Fibroblast of skin of right biceps (primary cell): ENCODE data around the gene DAGLA.
"Not testable (repeated sequence)": the region's sequence is repeated elsewhere in the genome, so short reads cannot be mapped to it uniquely, and the experiment has no call there.

Experiments used
- DNase-seq: peaks from one replicate; pipeline ENCODE4 v3.0.0-alpha.2; 2013

The DAGLA gene

GRCh38 chr11:61679893-61680621, at the start of gene DAGLA:
TSS of gene DAGLA (plus strand) at chr11:61680391. CDS start at chr11:61720156, 39,765 bp downstream.
- peak; percentile 66 for DNase-seq

GRCh38 chr11:61632096-61632495, 48.1 kb upstream of the DAGLA start:
- no peak for DNase-seq

- DNase-seq: no peak
Measured at GRCh38 chr11:61635304-61635703, 44.9 kb upstream of the DAGLA start.

DNA sequence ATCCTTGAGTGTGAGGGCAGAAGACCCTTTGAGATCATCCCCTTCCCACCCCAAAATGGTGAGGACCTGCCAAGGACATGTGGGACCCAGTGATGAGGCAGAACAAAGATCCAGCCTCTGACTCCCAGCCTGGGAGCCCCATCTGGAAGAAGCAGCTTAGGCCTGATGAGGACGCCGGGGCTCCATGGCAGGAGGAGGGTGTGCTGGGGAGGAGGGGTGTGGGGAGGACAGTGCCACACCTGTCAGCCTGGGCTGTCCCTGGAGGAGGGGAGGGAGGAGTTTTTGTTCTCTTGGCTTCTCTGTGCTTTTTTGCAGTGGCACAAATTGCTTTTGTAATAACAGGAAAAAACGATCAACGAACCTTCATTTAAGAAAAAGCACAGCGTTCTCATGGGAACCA, 44.4 kb upstream of the DAGLA start:
- no peak for DNase-seq

GRCh38 chr11:61636676-61637075, 43.5 kb upstream of the DAGLA start:
- DNase-seq: no peak

DNA sequence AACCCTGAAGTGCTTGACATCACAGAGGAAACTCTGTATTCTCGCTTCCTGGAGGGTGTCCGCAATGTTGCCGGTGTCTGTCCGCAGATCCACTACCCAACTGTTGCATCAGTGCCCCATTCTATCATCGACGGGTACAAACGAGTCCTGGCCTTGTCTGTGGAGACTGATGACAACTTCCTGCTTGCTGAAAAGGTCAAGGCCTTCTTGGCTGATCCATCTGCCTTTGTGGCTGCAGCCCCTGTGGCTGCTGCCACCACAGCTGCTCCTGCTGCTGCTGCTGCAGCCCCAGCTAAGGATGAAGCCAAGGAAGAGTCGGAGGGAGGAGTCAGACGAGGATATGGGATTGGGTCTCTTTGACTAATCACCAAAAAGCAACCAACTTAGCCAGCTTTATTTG, 42.9 kb upstream of the DAGLA start:
- DNase-seq: no peak

- DNase-seq: peak; percentile 33
Measured at GRCh38 chr11:61639816-61640443, 40.3 kb upstream of the DAGLA start.

GRCh38 chr11:61642162-61642561, 38.0 kb upstream of the DAGLA start:
- no peak for DNase-seq

- DNase-seq: no peak
Measured at GRCh38 chr11:61645179-61645868, 34.9 kb upstream of the DAGLA start.

- DNase-seq: no peak
Measured at GRCh38 chr11:61647529-61647928, 32.7 kb upstream of the DAGLA start.

GRCh38 chr11:61650781-61651571, 29.2 kb upstream of the DAGLA start:
- DNase-seq: no peak

GRCh38 chr11:61652135-61652534, 28.1 kb upstream of the DAGLA start:
- no peak for DNase-seq

- DNase-seq: no peak
Measured at GRCh38 chr11:61654397-61654829, 25.8 kb upstream of the DAGLA start.

DNA sequence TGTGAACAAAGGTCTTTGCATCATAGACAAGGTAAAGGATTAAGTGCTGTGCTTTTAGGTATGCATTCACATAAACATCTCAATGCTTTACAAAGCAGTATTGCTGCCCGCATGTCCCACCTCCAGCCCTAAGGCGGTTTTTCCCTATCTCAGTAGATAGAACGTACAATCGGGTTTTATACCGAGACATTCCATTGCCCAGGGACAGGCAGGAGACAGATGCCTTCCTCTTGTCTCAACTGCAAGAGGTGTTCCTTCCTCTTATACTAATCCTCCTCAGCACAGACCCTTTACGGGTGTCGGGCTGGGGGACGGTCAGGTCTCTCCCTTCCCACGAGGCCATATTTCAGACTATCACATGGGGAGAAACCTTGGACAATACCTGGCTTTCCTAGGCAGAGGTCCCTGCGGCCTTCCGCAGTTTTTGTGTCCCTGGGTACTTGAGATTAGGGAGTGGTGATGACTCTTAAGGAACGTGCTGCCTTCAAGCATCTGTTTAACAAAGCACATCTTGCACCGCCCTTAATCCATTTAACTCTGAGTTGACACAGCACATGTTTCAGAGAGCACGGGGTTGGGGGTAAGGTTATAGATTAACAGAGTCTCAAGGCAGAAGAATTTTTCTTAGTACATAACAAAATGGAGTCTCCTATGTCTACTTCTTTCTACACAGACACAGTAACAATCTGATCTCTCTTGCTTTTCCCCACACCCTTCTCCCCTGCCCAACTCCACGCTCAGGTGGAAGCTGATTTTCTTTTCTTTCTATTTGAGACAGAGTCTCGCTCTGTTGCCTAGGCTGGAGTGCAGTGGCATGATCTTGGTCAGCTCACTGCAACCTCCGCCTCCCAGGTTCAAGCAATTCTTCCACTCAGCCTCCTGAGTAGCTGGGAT, 24.7 kb upstream of the DAGLA start:
- DNase-seq: not testable (repeated sequence)

DNA sequence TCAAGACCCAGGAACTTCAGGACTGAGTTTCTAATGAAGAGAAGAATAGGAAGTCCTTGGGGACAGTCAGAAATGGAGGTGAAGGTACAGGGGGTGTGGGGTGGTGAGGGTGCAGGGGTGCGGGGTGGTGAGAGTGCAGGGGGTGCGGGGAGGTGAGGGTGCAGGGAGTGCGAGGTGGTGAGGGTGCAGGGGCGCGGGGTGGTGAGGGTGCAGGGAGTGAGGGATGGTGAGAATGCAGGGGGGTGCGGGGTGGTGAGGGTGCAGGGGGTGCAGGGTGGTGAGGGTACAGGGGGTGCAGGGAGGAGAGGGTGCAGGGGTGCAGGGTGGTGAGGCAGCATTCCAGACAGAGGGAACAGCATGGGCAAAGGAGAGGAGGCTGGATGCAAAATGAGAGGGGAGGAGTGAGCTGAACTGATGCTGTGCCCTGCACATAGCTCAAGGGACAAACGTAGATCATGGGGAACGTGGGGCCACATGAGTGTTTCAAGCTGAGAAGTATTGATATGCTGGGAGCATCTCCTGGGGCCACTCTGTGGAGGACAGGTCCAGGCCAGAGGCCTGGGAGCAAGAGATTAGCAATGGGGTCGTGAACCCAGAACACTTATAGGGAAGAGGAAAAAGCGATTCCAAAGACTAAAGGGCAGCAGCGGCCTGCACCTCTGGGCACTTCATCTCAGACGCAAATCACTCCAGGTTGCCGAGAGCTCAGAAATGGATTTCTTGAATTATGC, 23.7 kb upstream of the DAGLA start:
- DNase-seq: no peak

- no peak for DNase-seq
Measured at GRCh38 chr11:61657566-61658290, 22.5 kb upstream of the DAGLA start.

- no peak for DNase-seq
Measured at GRCh38 chr11:61659413-61660196, 20.6 kb upstream of the DAGLA start.

- DNase-seq: not testable (repeated sequence)
Measured at GRCh38 chr11:61660997-61661396, 19.2 kb upstream of the DAGLA start.

- no peak for DNase-seq
Measured at GRCh38 chr11:61666684-61667297, 13.4 kb upstream of the DAGLA start.
